IMR-90 (cell line): ENCODE results near the gene GLCCI1. TPM values are rescaled to one million over a fixed set of nuclear protein-coding genes. Genes with fewer than 3 reads are reported as not detected.

Source experiments
- ATAC-seq: fragments of 200-7000 bp; cut with Tn5 transposase; 2 replicates; pipeline ENCODE4 v1.9.1; 2020; ENCODE audit warnings: low read depth, mild to moderate bottlenecking, moderate library complexity
- BruUV-seq: library from RNA; stranded (reverse); fragments of 400-500 nt; replicated peaks from 2 replicates; lab custom pipeline; 2021; lab: Mats Ljungman, UMichigan
- CTCF ChIA-PET: fragments of 300-600 bp; formaldehyde crosslinking; extraction: SDS; loops from one replicate; lab custom pipeline; 2021; ENCODE audit warnings: antibody characterized with exemption; lab: Yijun Ruan, JAX
- POLR2A ChIA-PET: fragments of 300-600 bp; sonication (Branson Sonifier 250); formaldehyde crosslinking; loops from one replicate; lab custom pipeline; 2022; ENCODE audit warnings: antibody characterized with exemption; ENCODE audit not compliant: unreplicated experiment; lab: Charles Lee
- DNase-seq: peaks from one replicate; pipeline ENCODE4 v3.0.0; 2013
- H2AFZ ChIP-seq: replicated peaks from 2 replicates; pipeline ENCODE3; 2013; ENCODE audit warnings: low read length, mild to moderate bottlenecking; ENCODE audit not compliant: poor library complexity
- H2AK5ac ChIP-seq: 2 replicates; pipeline ENCODE4 v1.6.1; 2013; ENCODE audit warnings: low read depth, low read length, inconsistent platforms
- H2AK9ac ChIP-seq: replicated peaks from 2 replicates; pipeline ENCODE3; 2013; ENCODE audit warnings: mild to moderate bottlenecking, low read depth, low read length, moderate library complexity; ENCODE audit not compliant: poor library complexity
- H2BK120ac ChIP-seq: 2 replicates; pipeline ENCODE4 v1.6.1; 2013; ENCODE audit warnings: low read depth, low read length, inconsistent platforms
- H2BK15ac ChIP-seq: 3 replicates; pipeline ENCODE4 v1.6.1; 2013; ENCODE audit warnings: low read depth, low read length, inconsistent platforms
- H2BK20ac ChIP-seq: 2 replicates; pipeline ENCODE4 v1.6.1; 2013; ENCODE audit warnings: low read depth, mild to moderate bottlenecking, inconsistent platforms, low read length, moderate library complexity
- H2BK5ac ChIP-seq: 2 replicates; pipeline ENCODE4 v1.6.1; 2013; ENCODE audit warnings: mild to moderate bottlenecking, low read depth, low read length, inconsistent platforms; ENCODE audit not compliant: poor library complexity, severe bottlenecking
- H3K14ac ChIP-seq: replicated peaks from 2 replicates; pipeline ENCODE4 v1.6.1; 2013; ENCODE audit warnings: low read depth, low read length, inconsistent platforms
- H3K18ac ChIP-seq: 2 replicates; pipeline ENCODE4 v1.6.1; 2013; ENCODE audit warnings: low read depth, low read length, control low read depth
- H3K23ac ChIP-seq: 2 replicates; pipeline ENCODE4 v1.6.1; 2013; ENCODE audit warnings: low read depth, low read length, inconsistent platforms
- H3K27ac ChIP-seq: 2 replicates; pipeline ENCODE4 v1.5.1; 2013; ENCODE audit warnings: mild to moderate bottlenecking, control low read depth, low read length; ENCODE audit not compliant: insufficient read depth
- H3K27me3 ChIP-seq: 2 replicates; pipeline ENCODE4 v1.6.1; 2013; ENCODE audit warnings: low read length; ENCODE audit not compliant: control insufficient read depth, insufficient read depth
- H3K36me3 ChIP-seq: 2 replicates; pipeline ENCODE4 v1.6.1; 2013; ENCODE audit warnings: low read length, mixed read lengths; ENCODE audit not compliant: control insufficient read depth, insufficient read depth
- H3K4ac ChIP-seq: 2 replicates; pipeline ENCODE4 v1.6.1; 2013; ENCODE audit warnings: low read depth, low read length, inconsistent platforms
- H3K4me1 ChIP-seq: 2 replicates; pipeline ENCODE4 v1.6.1; 2013; ENCODE audit warnings: low read length, mixed read lengths; ENCODE audit not compliant: control insufficient read depth, insufficient read depth
- H3K4me2 ChIP-seq: 2 replicates; pipeline ENCODE4 v1.6.1; 2013; ENCODE audit warnings: low read depth, mild to moderate bottlenecking, control low read depth, low read length, moderate library complexity
- H3K4me3 ChIP-seq: 2 replicates; pipeline ENCODE4 v1.5.1; 2013; ENCODE audit warnings: low read depth, mild to moderate bottlenecking, control low read depth, low read length, moderate library complexity; ENCODE audit not compliant: insufficient read depth
- H3K56ac ChIP-seq: 2 replicates; pipeline ENCODE4 v1.6.1; 2013; ENCODE audit warnings: low read length, inconsistent platforms; ENCODE audit not compliant: insufficient read depth; ENCODE audit errors: extremely low read depth
- H3K79me1 ChIP-seq, 2 experiments: 2 replicates each; pipeline ENCODE4 v1.6.1; 2013; ENCODE audit warnings: low read length in 2 of 2, inconsistent platforms in 1 of 2, low read depth in 1 of 2
- H3K9ac ChIP-seq: 2 replicates; pipeline ENCODE4 v1.6.1; 2013; ENCODE audit warnings: low read depth, low read length, control low read depth
- H3K9me1 ChIP-seq: 2 replicates; pipeline ENCODE4 v1.6.1; 2013; ENCODE audit warnings: low read length, inconsistent platforms; ENCODE audit not compliant: insufficient read depth
- H3K9me3 ChIP-seq: 2 replicates; pipeline ENCODE4 v1.6.1; 2013; ENCODE audit warnings: low read length; ENCODE audit not compliant: control insufficient read depth, insufficient read depth
- H4K20me1 ChIP-seq: 2 replicates; pipeline ENCODE4 v1.6.1; 2013; ENCODE audit warnings: low read length, inconsistent platforms; ENCODE audit not compliant: insufficient read depth
- H4K5ac ChIP-seq: 2 replicates; pipeline ENCODE4 v1.6.1; 2013; ENCODE audit warnings: mild to moderate bottlenecking, low read depth, low read length, control low read depth
- H4K8ac ChIP-seq, 2 experiments: 2 replicates each; pipeline ENCODE4 v1.6.1; 2013; ENCODE audit warnings: low read depth in 2 of 2, low read length in 2 of 2, control low read depth in 1 of 2, inconsistent platforms in 1 of 2
- H4K91ac ChIP-seq: 2 replicates; pipeline ENCODE4 v1.6.1; 2013; ENCODE audit warnings: low read depth, low read length, inconsistent platforms; ENCODE audit not compliant: insufficient read depth
- CEBPB ChIP-seq: IDR thresholded peaks from 2 replicates; pipeline ENCODE4 v1.6.1; 2012; ENCODE audit warnings: low read depth, low read length, improper control_type of control experiment
- CHD1 ChIP-seq: IDR thresholded peaks from 2 replicates; pipeline ENCODE4 v1.6.1; 2012; ENCODE audit warnings: low read depth, low read length, improper control_type of control experiment
- FOS ChIP-seq: fragments of 150-350 bp; IDR thresholded peaks from 2 replicates; pipeline ENCODE4 v1.6.1; 2016; ENCODE audit warnings: low read depth, low read length
- MAFK ChIP-seq: IDR thresholded peaks from 2 replicates; pipeline ENCODE4 v1.6.1; 2012; ENCODE audit warnings: low read depth, low read length, improper control_type of control experiment
- MXI1 ChIP-seq: IDR thresholded peaks from 2 replicates; pipeline ENCODE4 v1.6.1; 2012; ENCODE audit warnings: low read depth, mild to moderate bottlenecking, low read length, moderate library complexity, borderline replicate concordance
- NFE2L2 ChIP-seq: fragments of 150-350 bp; IDR thresholded peaks from 2 replicates; pipeline ENCODE4 v1.6.1; 2016; ENCODE audit warnings: low read depth, mild to moderate bottlenecking, low read length
- POLR2A ChIP-seq: IDR thresholded peaks from 2 replicates; pipeline ENCODE4 v1.6.1; 2012; ENCODE audit warnings: mild to moderate bottlenecking, low read depth, low read length
- RAD21 ChIP-seq: IDR thresholded peaks from 2 replicates; pipeline ENCODE4 v1.6.1; 2012; ENCODE audit warnings: low read length, improper control_type of control experiment
- RCOR1 ChIP-seq: IDR thresholded peaks from 2 replicates; pipeline ENCODE4 v1.6.1; 2012; ENCODE audit warnings: mild to moderate bottlenecking, low read length, improper control_type of control experiment; ENCODE audit not compliant: insufficient replicate concordance
- WGBS, 2 experiments: methylation state at CpG; one replicate each; pipeline versions ENCODE4 v1.1.5 to v1.1.7; 2013; ENCODE audit warnings: missing lambda C conversion rate in 2 of 2; ENCODE audit not compliant: insufficient read length in 1 of 2; ENCODE audit errors: extremely low coverage in 2 of 2; 5-methylcytosine and 5-hydroxymethylcytosine counted together
- dilution Hi-C: fragments of 300-500 bp; cut with HindIII; formaldehyde crosslinking; loops from one replicate; pipeline ENCODE4 v1.14.3; 2018; ENCODE audit warnings: low sequenced_read_pairs; ENCODE audit not compliant: unreplicated experiment
- in situ Hi-C: fragments of 300-500 bp; cut with MboI; formaldehyde crosslinking; loops from 3 replicates; pipeline ENCODE4 v1.14.3; 2019; ENCODE audit warnings: low sequenced_read_pairs, inconsistent platforms, mixed read lengths
- intact Hi-C: fragments of 100-400 bp; cut with micrococcal nuclease; formaldehyde crosslinking; loops from 2 replicates; pipeline ENCODE4 v1.10.0; 2022
- polyA plus RNA-seq, 3 experiments: library from polyadenylated mRNA; depleted of rRNA; stranded (reverse); fragments of >200 nt; gene quantifications; 2 replicates each; pipeline ENCODE4 v1.2.3, GENCODE V29; 2012; ENCODE audit warnings: low replicate concordance in 1 of 3
- total RNA-seq: library from RNA; depleted of rRNA; stranded (reverse); fragments of >200 nt; gene quantifications from 2 replicates; pipeline ENCODE4 v1.2.3, GENCODE V29; 2012
- TF ChIP-seq, protein P1 (sequence below): conservative IDR thresholded peaks from 2 replicates; pipeline ENCODE4 v1.5.1; 2012; ENCODE audit warnings: mild to moderate bottlenecking, low read depth, low read length, improper control_type of control experiment

GLCCI1 gene
- total and polyA plus RNA-seq, 2 of the 4 experiments (the other 2 are of a cell fraction): 4.1 to 6.2 TPM

GRCh38 chr7:8131694-8132605 lies 163.4 kb downstream of the GLCCI1 start:
- intact Hi-C loops (no loop called here), dilution Hi-C loops (no loop called here), in situ Hi-C loops (no loop called here)
- H4K5ac ChIP-seq: no peak overlapping the region
- H3K4ac ChIP-seq: no peak overlapping the region
- no peak overlapping the region for H2BK20ac ChIP-seq
- H3K9me1 ChIP-seq: no peaks in the 10 kb centered on the region
- CTCF ChIA-PET: no interaction called here
- no peak overlapping the region for H2BK120ac ChIP-seq
- no peak overlapping the region for H2AFZ ChIP-seq
- no peaks in the 10 kb centered on the region for H4K20me1 ChIP-seq
- H3K23ac ChIP-seq: no peak overlapping the region
- H3K4me3 ChIP-seq: no peak overlapping the region
- ATAC-seq (no peak), DNase-seq (no peak)
- no peaks in the 10 kb centered on the region for H3K9me3 ChIP-seq
- H2AK5ac ChIP-seq: no peak overlapping the region
- no TSS peak for BruUV-seq
- no peak overlapping the region for H2BK5ac ChIP-seq
- H3K14ac ChIP-seq: no peak overlapping the region
- H4K91ac ChIP-seq: no peak overlapping the region
- H3K36me3 ChIP-seq: no peaks in the 10 kb centered on the region
- no peak overlapping the region for H2AK9ac ChIP-seq
- no peak overlapping the region for H3K18ac ChIP-seq
- TF ChIP-seq MAFK (no peak), CHD1 (no peak), FOS (no peak), RAD21 (no peak), POLR2A (no peak), NFE2L2 (no peak), MXI1 (no peak), RCOR1 (no peak), CEBPB (no peak)
- TF ChIP-seq, protein P1, sequence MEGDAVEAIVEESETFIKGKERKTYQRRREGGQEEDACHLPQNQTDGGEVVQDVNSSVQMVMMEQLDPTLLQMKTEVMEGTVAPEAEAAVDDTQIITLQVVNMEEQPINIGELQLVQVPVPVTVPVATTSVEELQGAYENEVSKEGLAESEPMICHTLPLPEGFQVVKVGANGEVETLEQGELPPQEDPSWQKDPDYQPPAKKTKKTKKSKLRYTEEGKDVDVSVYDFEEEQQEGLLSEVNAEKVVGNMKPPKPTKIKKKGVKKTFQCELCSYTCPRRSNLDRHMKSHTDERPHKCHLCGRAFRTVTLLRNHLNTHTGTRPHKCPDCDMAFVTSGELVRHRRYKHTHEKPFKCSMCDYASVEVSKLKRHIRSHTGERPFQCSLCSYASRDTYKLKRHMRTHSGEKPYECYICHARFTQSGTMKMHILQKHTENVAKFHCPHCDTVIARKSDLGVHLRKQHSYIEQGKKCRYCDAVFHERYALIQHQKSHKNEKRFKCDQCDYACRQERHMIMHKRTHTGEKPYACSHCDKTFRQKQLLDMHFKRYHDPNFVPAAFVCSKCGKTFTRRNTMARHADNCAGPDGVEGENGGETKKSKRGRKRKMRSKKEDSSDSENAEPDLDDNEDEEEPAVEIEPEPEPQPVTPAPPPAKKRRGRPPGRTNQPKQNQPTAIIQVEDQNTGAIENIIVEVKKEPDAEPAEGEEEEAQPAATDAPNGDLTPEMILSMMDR: no peak
- POLR2A ChIA-PET: no interaction called here
- no peaks in the 10 kb centered on the region for H3K79me1 ChIP-seq
- WGBS, 2 experiments: 47% methylated on average over 3 of the region's 5 CpGs; no CpG with 5 or more reads in 1 of the 2 experiments
- no peak overlapping the region for H3K4me2 ChIP-seq
- H3K56ac ChIP-seq: no peak overlapping the region
- no peak overlapping the region for H3K27ac ChIP-seq
- H4K8ac ChIP-seq: no peak overlapping the region
- no peaks in the 10 kb centered on the region for H3K4me1 ChIP-seq
- no peak overlapping the region for H2BK15ac ChIP-seq
- H3K9ac ChIP-seq: no peak overlapping the region
- H3K27me3 ChIP-seq: no peaks in the 10 kb centered on the region; the same call in 1 of the 2 replicates
